ENCODE measurements around the gene PMP22. TPM values are rescaled to one million over a fixed set of nuclear protein-coding genes. Genes with fewer than 3 reads are reported as not detected.

The PMP22 gene
- total RNA-seq, 2 experiments from 2014 or later, result 0.20 TPM; not detected in 1

GRCh38 chr17:15185625-15185991 is 79.5 kb downstream of the PMP22 start:
- no peak for TF ChIP-seq CTCF (IDR thresholded peaks at IDR 0.05)
- DNase-seq (no peak), ATAC-seq (no peak)
- ChIA-PET CTCF (no interaction called here), POLR2A (no interaction called here)
- Mint-ChIP-seq H3K4me3 (no peak overlapping the region), H3K27ac (no peak overlapping the region), H3K36me3 (ENCODE audit: low read depth) (no peaks in the 10 kb centered on the region), H3K4me1 (ENCODE audit: low read depth) (no peaks in the 10 kb centered on the region), H3K9me3 (no peaks in the 10 kb centered on the region), H3K27me3 (peaks cover 13% of the 10 kb centered on the region)
- intact Hi-C loops (cut with micrococcal nuclease), result no loop called here

GRCh38 chr17:15184872-15185624 is 80.1 kb downstream of the PMP22 start:
- POLR2A ChIA-PET, result no interaction called here
- intact Hi-C loops (cut with micrococcal nuclease), result no loop called here
- Mint-ChIP-seq H3K9me3 (no peaks in the 10 kb centered on the region), H3K4me1 (ENCODE audit: low read depth) (no peaks in the 10 kb centered on the region), H3K36me3 (ENCODE audit: low read depth) (no peaks in the 10 kb centered on the region), H3K4me3 (no peak overlapping the region), H3K27ac (no peak overlapping the region), H3K27me3 (peaks cover 11% of the 10 kb centered on the region)
- ATAC-seq (no peak), DNase-seq (no peak)
- CTCF ChIA-PET, result no interaction called here
- TF ChIP-seq CTCF (IDR thresholded peaks at IDR 0.05), result no peak

GRCh38 chr17:15181816-15182215 is 83.3 kb downstream of the PMP22 start:
- no peaks in the 10 kb centered on the region for H3K4me1 Mint-ChIP-seq (ENCODE audit: low read depth)
- no peaks in the 10 kb centered on the region for H3K9me3 Mint-ChIP-seq
- DNase-seq (no peak), ATAC-seq (no peak)
- CTCF ChIA-PET, result interaction anchor here (1.0 kb wide), 1 partner anchor 12 kb away, joined by 3 read pairs; no protein-coding TSS in a partner anchor
- no peak for TF ChIP-seq CTCF (IDR thresholded peaks at IDR 0.05)
- H3K4me3 Mint-ChIP-seq, result no peak overlapping the region
- peaks cover 14% of the 10 kb centered on the region for H3K27me3 Mint-ChIP-seq
- POLR2A ChIA-PET, result no interaction called here
- no peaks in the 10 kb centered on the region for H3K36me3 Mint-ChIP-seq (ENCODE audit: low read depth)
- intact Hi-C loops (cut with micrococcal nuclease), result no loop called here
- H3K27ac Mint-ChIP-seq, result no peak overlapping the region

- Mint-ChIP-seq H3K36me3 (ENCODE audit: low read depth) (no peaks in the 10 kb centered on the region), H3K9me3 (no peaks in the 10 kb centered on the region), H3K27ac (no peak overlapping the region), H3K4me1 (ENCODE audit: low read depth) (no peaks in the 10 kb centered on the region), H3K4me3 (no peak overlapping the region), H3K27me3 (peaks cover 14% of the 10 kb centered on the region)
- DNase-seq (no peak), ATAC-seq (no peak)
- TF ChIP-seq CTCF (IDR thresholded peaks at IDR 0.05), result no peak
- ChIA-PET CTCF (interaction anchor here (1.0 kb wide), 1 partner anchor 11 kb away, joined by 3 read pairs; no protein-coding TSS in a partner anchor), POLR2A (no interaction called here)
- intact Hi-C loops (cut with micrococcal nuclease), result no loop called here
These were observed 83.8 kb downstream of the PMP22 start for GRCh38 chr17:15181333-15181732.

GRCh38 chr17:15180121-15180561 is 85.0 kb downstream of the PMP22 start:
- ATAC-seq (no peak), DNase-seq (no peak)
- Mint-ChIP-seq H3K27ac (no peak overlapping the region), H3K27me3 (peaks cover 10% of the 10 kb centered on the region), H3K36me3 (ENCODE audit: low read depth) (no peaks in the 10 kb centered on the region), H3K9me3 (no peaks in the 10 kb centered on the region), H3K4me3 (no peak overlapping the region), H3K4me1 (ENCODE audit: low read depth) (no peaks in the 10 kb centered on the region)
- POLR2A ChIA-PET, result interaction anchor here (1.3 kb wide), 1 partner anchor 16 kb away, joined by 3 read pairs; no protein-coding TSS in a partner anchor
- TF ChIP-seq CTCF (IDR thresholded peaks at IDR 0.05), result no peak
- CTCF ChIA-PET, result no interaction called here
- intact Hi-C loops (cut with micrococcal nuclease), result no loop called here

Small RNA genes lying within 50 kb of the gene (microRNA-seq; reads per million reads assigned to microRNA genes)
- gene MIR4731 (ENCODE audit: borderline microRNAs expressed, borderline replicate concordance), result not detected

Other genes starting within 250 kb of the PMP22 start
- not detected for gene TEKT3, start 76.3 kb upstream of the PMP22 start, total RNA-seq
- gene CDRT4, start 202.3 kb upstream of the PMP22 start, total RNA-seq, result 1 to 10 TPM; 3.6 to 3.7 TPM